HepG2 (cell line): Measurements from ENCODE around the gene ALOXE3. TPM values are rescaled to one million over a fixed set of nuclear protein-coding genes. Genes with fewer than 3 reads are reported as not detected.
A peak's percentile ranks its signal among the peaks of the same experiment; 100 is the strongest.

Experiments used
- CTCF ChIP-seq: sonication (generic); formaldehyde crosslinking; IDR thresholded peaks from 2 replicates; pipeline ENCODE4 v1.5.0; 2020; ENCODE audit warnings: mild to moderate bottlenecking, missing genetic modification reagents, moderate library complexity
- DRAP1 ChIP-seq: IDR thresholded peaks from 2 replicates; pipeline ENCODE4 v1.6.1; 2016; ENCODE audit warnings: missing genetic modification reagents, missing compliant biosample characterization
- MTF2 ChIP-seq: sonication (generic); formaldehyde crosslinking; IDR thresholded peaks from 2 replicates; pipeline ENCODE4 v1.5.0; 2020; ENCODE audit warnings: missing genetic modification reagents, borderline replicate concordance
- STAG1 ChIP-seq: sonication (generic); formaldehyde crosslinking; IDR thresholded peaks from 2 replicates; pipeline ENCODE4 v1.4.0; 2020; ENCODE audit warnings: missing genetic modification reagents
- ZNF687 ChIP-seq: sonication (generic); formaldehyde crosslinking; IDR thresholded peaks from 2 replicates; pipeline ENCODE4 v1.5.1; 2020; ENCODE audit warnings: mild to moderate bottlenecking, missing genetic modification reagents, moderate library complexity
- polyA plus RNA-seq, 8 experiments: library from polyadenylated mRNA; depleted of rRNA in 3 of 8; stranded (reverse) in 7 of 8; unstranded in 1 of 8; fragments of >200 nt; fragmentation: Illumina TruSeq in 4 of 8; extraction: Trizol in 4 of 8; gene quantifications; 2 replicates each; pipeline versions ENCODE4 v1.2.1 to v1.2.3, GENCODE V29; 2011 to 2016; ENCODE audit warnings: low read depth in 4 of 8, missing spikeins in 1 of 8, mixed read lengths in 1 of 8; ENCODE audit not compliant: insufficient read depth in 1 of 8
- total RNA-seq, 5 experiments: library from RNA; depleted of rRNA; stranded (reverse); fragments of >200 nt; fragmentation: Illumina TruSeq; extraction: Trizol; gene quantifications; 2 replicates each; pipeline ENCODE4 v1.2.3, GENCODE V29; 2016; ENCODE audit warnings: low read depth in 1 of 5
- TF ChIP-seq, protein P1 (sequence below): sonication (generic); formaldehyde crosslinking; conservative IDR thresholded peaks from 2 replicates; pipeline ENCODE4 v1.8.1; 2023; ENCODE audit warnings: missing genetic modification reagents
- TF ChIP-seq, protein P2 (sequence below): sonication (generic); IDR thresholded peaks from 2 replicates; pipeline ENCODE4 v1.6.1; 2016; ENCODE audit warnings: low read depth, borderline replicate concordance

The ALOXE3 gene
- total and polyA plus RNA-seq, 2 of the 13 experiments (the other 11 are each of a cell fraction or from before 2014, with no cell fraction given), result 0.07 TPM; not detected in 1

- TF ChIP-seq ZNF687 (CRISPR knock-in tag), result peak; percentile 32; the same call in 1 of the 2 replicates
- TF ChIP-seq CTCF (CRISPR knock-in tag), result peak; percentile 84
- TF ChIP-seq, protein P1, sequence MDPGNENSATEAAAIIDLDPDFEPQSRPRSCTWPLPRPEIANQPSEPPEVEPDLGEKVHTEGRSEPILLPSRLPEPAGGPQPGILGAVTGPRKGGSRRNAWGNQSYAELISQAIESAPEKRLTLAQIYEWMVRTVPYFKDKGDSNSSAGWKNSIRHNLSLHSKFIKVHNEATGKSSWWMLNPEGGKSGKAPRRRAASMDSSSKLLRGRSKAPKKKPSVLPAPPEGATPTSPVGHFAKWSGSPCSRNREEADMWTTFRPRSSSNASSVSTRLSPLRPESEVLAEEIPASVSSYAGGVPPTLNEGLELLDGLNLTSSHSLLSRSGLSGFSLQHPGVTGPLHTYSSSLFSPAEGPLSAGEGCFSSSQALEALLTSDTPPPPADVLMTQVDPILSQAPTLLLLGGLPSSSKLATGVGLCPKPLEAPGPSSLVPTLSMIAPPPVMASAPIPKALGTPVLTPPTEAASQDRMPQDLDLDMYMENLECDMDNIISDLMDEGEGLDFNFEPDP (CRISPR knock-in tag), result no peak
- TF ChIP-seq, protein P2, sequence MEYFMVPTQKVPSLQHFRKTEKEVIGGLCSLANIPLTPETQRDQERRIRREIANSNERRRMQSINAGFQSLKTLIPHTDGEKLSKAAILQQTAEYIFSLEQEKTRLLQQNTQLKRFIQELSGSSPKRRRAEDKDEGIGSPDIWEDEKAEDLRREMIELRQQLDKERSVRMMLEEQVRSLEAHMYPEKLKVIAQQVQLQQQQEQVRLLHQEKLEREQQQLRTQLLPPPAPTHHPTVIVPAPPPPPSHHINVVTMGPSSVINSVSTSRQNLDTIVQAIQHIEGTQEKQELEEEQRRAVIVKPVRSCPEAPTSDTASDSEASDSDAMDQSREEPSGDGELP, result no peak
- TF ChIP-seq MTF2 (CRISPR knock-in tag), result 0 out of 2 replicates have a peak, but pooled peaks have one; percentile 26
- no peak for TF ChIP-seq DRAP1 (CRISPR knock-in tag)
- peak; percentile 40; the same call in 1 of the 2 replicates for TF ChIP-seq STAG1 (CRISPR knock-in tag)
Measured at GRCh38 chr17:8073627-8074484, 44.5 kb downstream of the ALOXE3 start (continued).
